ENCODE measurements around the gene PRRT3. TPM values are rescaled to one million over a fixed set of nuclear protein-coding genes. Genes with fewer than 3 reads are reported as not detected.

The PRRT3 gene
- total and polyA plus RNA-seq, 2 of the 13 experiments (the other 11 are each of a cell fraction or from before 2014, with no cell fraction given), result 0.22 to 0.44 TPM

DNA sequence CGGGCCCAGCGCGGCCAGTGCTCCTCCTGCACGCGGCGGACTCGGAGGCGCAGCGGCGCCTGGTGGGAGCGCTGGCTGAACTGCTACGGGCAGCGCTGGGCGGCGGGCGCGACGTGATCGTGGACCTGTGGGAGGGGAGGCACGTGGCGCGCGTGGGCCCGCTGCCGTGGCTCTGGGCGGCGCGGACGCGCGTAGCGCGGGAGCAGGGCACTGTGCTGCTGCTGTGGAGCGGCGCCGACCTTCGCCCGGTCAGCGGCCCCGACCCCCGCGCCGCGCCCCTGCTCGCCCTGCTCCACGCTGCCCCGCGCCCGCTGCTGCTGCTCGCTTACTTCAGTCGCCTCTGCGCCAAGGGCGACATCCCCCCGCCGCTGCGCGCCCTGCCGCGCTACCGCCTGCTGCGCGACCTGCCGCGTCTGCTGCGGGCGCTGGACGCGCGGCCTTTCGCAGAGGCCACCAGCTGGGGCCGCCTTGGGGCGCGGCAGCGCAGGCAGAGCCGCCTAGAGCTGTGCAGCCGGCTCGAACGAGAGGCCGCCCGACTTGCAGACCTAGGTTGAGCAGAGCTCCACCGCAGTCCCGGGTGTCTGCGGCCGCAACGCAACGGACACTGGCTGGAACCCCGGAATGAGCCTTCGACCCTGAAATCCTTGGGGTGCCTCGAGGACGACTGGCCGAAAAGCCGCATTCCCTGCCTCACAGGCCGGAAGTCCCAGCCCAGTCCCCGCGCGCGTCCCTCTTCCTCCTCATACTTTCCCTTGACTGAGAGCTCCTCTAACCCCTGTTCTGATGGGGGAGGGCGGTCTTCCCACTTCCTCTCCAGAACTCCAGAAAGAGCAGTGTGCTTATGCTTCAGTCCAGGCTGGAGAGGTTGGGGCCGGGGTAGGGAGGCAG, 36.7 kb downstream of the PRRT3 start (continued):
- TF ChIP-seq TFDP2 (CRISPR knock-in tag; IDR thresholded peaks at IDR 0.05), result peak; percentile 91
- no peak; the same call in 1 of the 2 replicates for TF ChIP-seq BCL6 (CRISPR knock-in tag; IDR thresholded peaks at IDR 0.05)
- peak; percentile 50; the same call in 1 of the 2 replicates for TF ChIP-seq DR1 (CRISPR knock-in tag; IDR thresholded peaks at IDR 0.05)
- peak; percentile 68; the same call in 1 of the 2 replicates for TF ChIP-seq ZSCAN30 (CRISPR knock-in tag; IDR thresholded peaks at IDR 0.05)
- no peak for TF ChIP-seq TBL1XR1 (IDR thresholded peaks at IDR 0.05; ENCODE audit: borderline replicate concordance, low read length, partially characterized antibody)
- TF ChIP-seq CSRNP1 (CRISPR knock-in tag; IDR thresholded peaks at IDR 0.05), result 0 out of 2 replicates have a peak, but pooled peaks have one; percentile 42
- 0 out of 2 replicates have a peak, but pooled peaks have one; percentile 49 for TF ChIP-seq ZNF761 (CRISPR knock-in tag; conservative IDR thresholded peaks at IDR 0.05)
- TF ChIP-seq ZNF749 (CRISPR knock-in tag; IDR thresholded peaks at IDR 0.05; ENCODE audit: borderline replicate concordance), result peak; percentile 61; the same call in 1 of the 2 replicates
- 0 out of 2 replicates have a peak, but pooled peaks have one; percentile 37 for TF ChIP-seq ATAD3A (CRISPR knock-in tag; IDR thresholded peaks at IDR 0.05)
- peak; percentile 40; the same call in 1 of the 2 replicates for TF ChIP-seq NCOA2 (CRISPR knock-in tag; IDR thresholded peaks at IDR 0.05)
- TF ChIP-seq ZNF282 (IDR thresholded peaks at IDR 0.05; ENCODE audit: partially characterized antibody), result no peak
- TF ChIP-seq ZNF891 (CRISPR knock-in tag; IDR thresholded peaks at IDR 0.05), result peak; percentile 93
- TF ChIP-seq, protein P1, sequence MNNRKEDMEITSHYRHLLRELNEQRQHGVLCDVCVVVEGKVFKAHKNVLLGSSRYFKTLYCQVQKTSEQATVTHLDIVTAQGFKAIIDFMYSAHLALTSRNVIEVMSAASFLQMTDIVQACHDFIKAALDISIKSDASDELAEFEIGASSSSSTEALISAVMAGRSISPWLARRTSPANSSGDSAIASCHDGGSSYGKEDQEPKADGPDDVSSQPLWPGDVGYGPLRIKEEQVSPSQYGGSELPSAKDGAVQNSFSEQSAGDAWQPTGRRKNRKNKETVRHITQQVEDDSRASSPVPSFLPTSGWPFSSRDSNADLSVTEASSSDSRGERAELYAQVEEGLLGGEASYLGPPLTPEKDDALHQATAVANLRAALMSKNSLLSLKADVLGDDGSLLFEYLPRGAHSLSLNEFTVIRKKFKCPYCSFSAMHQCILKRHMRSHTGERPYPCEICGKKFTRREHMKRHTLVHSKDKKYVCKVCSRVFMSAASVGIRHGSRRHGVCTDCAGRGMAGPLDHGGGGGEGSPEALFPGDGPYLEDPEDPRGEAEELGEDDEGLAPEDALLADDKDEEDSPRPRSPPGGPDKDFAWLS (CRISPR knock-in tag; IDR thresholded peaks at IDR 0.05; ENCODE audit: borderline replicate concordance), result no peak
- peak; percentile 52; the same call in 1 of the 2 replicates for TF ChIP-seq STAG1 (CRISPR knock-in tag; IDR thresholded peaks at IDR 0.05)
- no peak for TF ChIP-seq ESRRA (CRISPR knock-in tag; IDR thresholded peaks at IDR 0.05; ENCODE audit: low read depth)
- TF ChIP-seq ZC3H4 (CRISPR knock-in tag; IDR thresholded peaks at IDR 0.05; ENCODE audit: borderline replicate concordance), result peak; percentile 78
- no peak for TF ChIP-seq TOE1 (CRISPR knock-in tag; IDR thresholded peaks at IDR 0.05)
- no peak for TF ChIP-seq HMG20B (CRISPR knock-in tag; conservative IDR thresholded peaks at IDR 0.05)
- TF ChIP-seq ZNF333 (CRISPR knock-in tag; IDR thresholded peaks at IDR 0.05; ENCODE audit: borderline replicate concordance), result peak; percentile 58; the same call in 1 of the 2 replicates
- no peak for TF ChIP-seq TCF12 (IDR thresholded peaks at IDR 0.05)
- TF ChIP-seq TCF12 (CRISPR knock-in tag; IDR thresholded peaks at IDR 0.05), result peak; percentile 90; the same call in 1 of the 2 replicates
- TF ChIP-seq, protein P2, sequence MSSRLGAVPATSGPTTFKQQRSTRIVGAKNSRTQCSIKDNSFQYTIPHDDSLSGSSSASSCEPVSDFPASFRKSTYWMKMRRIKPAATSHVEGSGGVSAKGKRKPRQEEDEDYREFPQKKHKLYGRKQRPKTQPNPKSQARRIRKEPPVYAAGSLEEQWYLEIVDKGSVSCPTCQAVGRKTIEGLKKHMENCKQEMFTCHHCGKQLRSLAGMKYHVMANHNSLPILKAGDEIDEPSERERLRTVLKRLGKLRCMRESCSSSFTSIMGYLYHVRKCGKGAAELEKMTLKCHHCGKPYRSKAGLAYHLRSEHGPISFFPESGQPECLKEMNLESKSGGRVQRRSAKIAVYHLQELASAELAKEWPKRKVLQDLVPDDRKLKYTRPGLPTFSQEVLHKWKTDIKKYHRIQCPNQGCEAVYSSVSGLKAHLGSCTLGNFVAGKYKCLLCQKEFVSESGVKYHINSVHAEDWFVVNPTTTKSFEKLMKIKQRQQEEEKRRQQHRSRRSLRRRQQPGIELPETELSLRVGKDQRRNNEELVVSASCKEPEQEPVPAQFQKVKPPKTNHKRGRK (CRISPR knock-in tag; IDR thresholded peaks at IDR 0.05), result no peak
- peak; percentile 75 for TF ChIP-seq SP4 (CRISPR knock-in tag; IDR thresholded peaks at IDR 0.05)

Data from HepG2 (cell line).